Activated naive CD8-positive, alpha-beta T cell (primary cell): ENCODE data around the gene NLE1.
"Not testable (repeated sequence)": the region's sequence is repeated elsewhere in the genome, so short reads cannot be mapped to it uniquely, and the experiment has no call there.

ENCODE experiments used
- H3K27ac Mint-ChIP-seq: one replicate; pipeline ENCODE4 v1.8.0; 2021; ENCODE audit warnings: mixed read lengths
- H3K27me3 Mint-ChIP-seq: one replicate; pipeline ENCODE4 v1.8.0; 2021; ENCODE audit warnings: mixed read lengths
- H3K36me3 Mint-ChIP-seq: one replicate; pipeline ENCODE4 v1.8.0; 2021; ENCODE audit warnings: mixed read lengths
- H3K4me1 Mint-ChIP-seq: one replicate; pipeline ENCODE4 v1.8.0; 2021; ENCODE audit warnings: low read depth, mixed read lengths
- H3K4me3 Mint-ChIP-seq: one replicate; pipeline ENCODE4 v1.8.0; 2021; ENCODE audit warnings: mild to moderate bottlenecking, mixed read lengths
- H3K9me3 Mint-ChIP-seq: one replicate; pipeline ENCODE4 v1.8.0; 2021; ENCODE audit warnings: low read depth, mixed read lengths

NLE1 gene

GRCh38 chr17:35127751-35128514, 14.2 kb downstream of the NLE1 start:
- Mint-ChIP-seq H3K36me3 (no peaks in the 10 kb centered on the region), H3K4me3 (no peak overlapping the region), H3K27ac (no peak overlapping the region), H3K9me3 (no peaks in the 10 kb centered on the region), H3K4me1 (peaks cover 2% of the 10 kb centered on the region), H3K27me3 (no peaks in the 10 kb centered on the region)

GRCh38 chr17:35121315-35121714, 20.8 kb downstream of the NLE1 start, which contains the start of gene FNDC8:
Gene FNDC8, plus strand, starts transcription at chr17:35121615. Its CDS starts 79 bp downstream, at chr17:35121694.
- Mint-ChIP-seq H3K4me1 (peaks cover 29% of the 10 kb centered on the region), H3K27ac (no peak within 1 kb of the TSS), H3K36me3 (no peaks in the 10 kb centered on the region), H3K9me3 (no peaks in the 10 kb centered on the region), H3K27me3 (no peaks in the 10 kb centered on the region), H3K4me3 (peak within 1 kb of the TSS; percentile 30)

GRCh38 chr17:35119370-35120165, 22.5 kb downstream of the NLE1 start, which contains the start of gene RAD51D:
Gene RAD51D, minus strand, starts transcription at chr17:35119860. Its CDS starts 247 bp downstream, at chr17:35119613.
- Mint-ChIP-seq H3K27me3 (no peaks in the 10 kb centered on the region), H3K27ac (peak within 1 kb of the TSS; percentile 96), H3K9me3 (no peaks in the 10 kb centered on the region), H3K36me3 (peaks cover 2% of the 10 kb centered on the region), H3K4me1 (peaks cover 41% of the 10 kb centered on the region), H3K4me3 (peak within 1 kb of the TSS; percentile 96)

- H3K4me1 Mint-ChIP-seq: peaks cover 41% of the 10 kb centered on the region
- H3K4me3 Mint-ChIP-seq: peak overlapping the region; percentile 89
- H3K27me3 Mint-ChIP-seq: no peaks in the 10 kb centered on the region
- H3K36me3 Mint-ChIP-seq: peaks cover 2% of the 10 kb centered on the region
- H3K27ac Mint-ChIP-seq: peak overlapping the region; percentile 72
- no peaks in the 10 kb centered on the region for H3K9me3 Mint-ChIP-seq
These were observed 24.1 kb downstream of the NLE1 start for GRCh38 chr17:35117984-35118383.

GRCh38 chr17:35116845-35117244, 25.3 kb downstream of the NLE1 start:
- peaks cover 41% of the 10 kb centered on the region for H3K4me1 Mint-ChIP-seq
- H3K27me3 Mint-ChIP-seq: no peaks in the 10 kb centered on the region
- peak overlapping the region; percentile 66 for H3K27ac Mint-ChIP-seq
- no peaks in the 10 kb centered on the region for H3K9me3 Mint-ChIP-seq
- H3K36me3 Mint-ChIP-seq: peaks cover 2% of the 10 kb centered on the region
- H3K4me3 Mint-ChIP-seq: peak overlapping the region; percentile 42

GRCh38 chr17:35110791-35111190, 31.3 kb downstream of the NLE1 start:
- H3K9me3 Mint-ChIP-seq, H3K36me3 Mint-ChIP-seq, H3K4me3 Mint-ChIP-seq, H3K27me3 Mint-ChIP-seq, H3K4me1 Mint-ChIP-seq, H3K27ac Mint-ChIP-seq: not testable (repeated sequence)

- no peaks in the 10 kb centered on the region for H3K4me1 Mint-ChIP-seq
- H3K9me3 Mint-ChIP-seq: no peaks in the 10 kb centered on the region
- no peak overlapping the region for H3K27ac Mint-ChIP-seq
- H3K27me3 Mint-ChIP-seq: no peaks in the 10 kb centered on the region
- H3K36me3 Mint-ChIP-seq: peaks cover 17% of the 10 kb centered on the region
- no peak overlapping the region for H3K4me3 Mint-ChIP-seq
These were observed 37.2 kb downstream of the NLE1 start for GRCh38 chr17:35104844-35105450.

- no peak overlapping the region for H3K27ac Mint-ChIP-seq
- no peaks in the 10 kb centered on the region for H3K9me3 Mint-ChIP-seq
- H3K4me1 Mint-ChIP-seq: no peaks in the 10 kb centered on the region
- H3K36me3 Mint-ChIP-seq: peaks cover 20% of the 10 kb centered on the region
- no peaks in the 10 kb centered on the region for H3K27me3 Mint-ChIP-seq
- no peak overlapping the region for H3K4me3 Mint-ChIP-seq
These were observed 38.8 kb downstream of the NLE1 start for GRCh38 chr17:35103271-35103670.

- peaks cover 18% of the 10 kb centered on the region for H3K36me3 Mint-ChIP-seq
These were observed 40.4 kb downstream of the NLE1 start for GRCh38 chr17:35101725-35102124.

GRCh38 chr17:35101036-35101435, 41.1 kb downstream of the NLE1 start:
- no peaks in the 10 kb centered on the region for H3K9me3 Mint-ChIP-seq
- no peaks in the 10 kb centered on the region for H3K27me3 Mint-ChIP-seq
- H3K27ac Mint-ChIP-seq: no peak overlapping the region
- no peak overlapping the region for H3K4me3 Mint-ChIP-seq
- H3K4me1 Mint-ChIP-seq: peaks cover 2% of the 10 kb centered on the region
- H3K36me3 Mint-ChIP-seq: peaks cover 14% of the 10 kb centered on the region

More at GRCh38 chr17:35101725-35102124, 40.4 kb downstream of the NLE1 start:
- Mint-ChIP-seq H3K9me3 (no peaks in the 10 kb centered on the region), H3K27me3 (no peaks in the 10 kb centered on the region), H3K4me3 (no peak overlapping the region), H3K27ac (peak overlapping the region; percentile 16), H3K4me1 (no peaks in the 10 kb centered on the region)

- H3K36me3 Mint-ChIP-seq: peaks cover 6% of the 10 kb centered on the region
- no peak overlapping the region for H3K4me3 Mint-ChIP-seq
- no peaks in the 10 kb centered on the region for H3K27me3 Mint-ChIP-seq
- H3K4me1 Mint-ChIP-seq: peaks cover 2% of the 10 kb centered on the region
- H3K9me3 Mint-ChIP-seq: no peaks in the 10 kb centered on the region
- no peak overlapping the region for H3K27ac Mint-ChIP-seq
These were observed 42.2 kb downstream of the NLE1 start for GRCh38 chr17:35099908-35100307.

- Mint-ChIP-seq H3K4me3 (no peak overlapping the region), H3K4me1 (peaks cover 2% of the 10 kb centered on the region), H3K27me3 (no peaks in the 10 kb centered on the region), H3K9me3 (no peaks in the 10 kb centered on the region), H3K27ac (no peak overlapping the region), H3K36me3 (peaks cover 7% of the 10 kb centered on the region)
These were observed 44.3 kb downstream of the NLE1 start for GRCh38 chr17:35097776-35098175.

- no peaks in the 10 kb centered on the region for H3K9me3 Mint-ChIP-seq
- no peak overlapping the region for H3K4me3 Mint-ChIP-seq
- no peak overlapping the region for H3K27ac Mint-ChIP-seq
- peaks cover 5% of the 10 kb centered on the region for H3K4me1 Mint-ChIP-seq
- H3K27me3 Mint-ChIP-seq: no peaks in the 10 kb centered on the region
- peaks cover 7% of the 10 kb centered on the region for H3K36me3 Mint-ChIP-seq
These were observed 46.4 kb downstream of the NLE1 start for GRCh38 chr17:35095741-35096140.

- Mint-ChIP-seq H3K27ac (no peak overlapping the region), H3K27me3 (no peaks in the 10 kb centered on the region), H3K4me1 (peaks cover 12% of the 10 kb centered on the region), H3K36me3 (peaks cover 5% of the 10 kb centered on the region), H3K9me3 (no peaks in the 10 kb centered on the region), H3K4me3 (no peak overlapping the region)
These were observed 47.2 kb downstream of the NLE1 start for GRCh38 chr17:35094902-35095301.

GRCh38 chr17:35090707-35091106, 51.4 kb downstream of the NLE1 start:
- H3K36me3 Mint-ChIP-seq, H3K27me3 Mint-ChIP-seq, H3K4me3 Mint-ChIP-seq, H3K9me3 Mint-ChIP-seq: not testable (repeated sequence)
- peaks cover 41% of the 10 kb centered on the region for H3K4me1 Mint-ChIP-seq
- H3K27ac Mint-ChIP-seq: peak overlapping the region; percentile 41
